Measurements from ENCODE around the gene SP100.

GRCh38 chr2:230410861-230411569 is 5.0 kb upstream of the SP100 start:
- TF ChIP-seq EZH2phosphoT487 (IDR thresholded peaks at IDR 0.05; ENCODE audit: insufficient read depth, low read depth): no peak
- no peak for TF ChIP-seq EZH2 (IDR thresholded peaks at IDR 0.05; ENCODE audit: insufficient read depth, poor library complexity, severe bottlenecking)

Data from GM23248 (cell line).